IPS-15b (cell line): ENCODE measurements around the gene SLC2A1.

Experiments used
- H3K27me3 ChIP-seq: one replicate; pipeline ENCODE4 v1.6.1; 2013; ENCODE audit warnings: low read length; ENCODE audit not compliant: control insufficient read depth, insufficient read depth
- H3K36me3 ChIP-seq: one replicate; pipeline ENCODE4 v1.6.1; 2013; ENCODE audit warnings: low read length; ENCODE audit not compliant: control insufficient read depth, insufficient read depth
- H3K4me1 ChIP-seq: one replicate; pipeline ENCODE4 v1.6.1; 2013; ENCODE audit warnings: mild to moderate bottlenecking, low read length; ENCODE audit not compliant: control insufficient read depth, insufficient read depth
- H3K4me3 ChIP-seq: one replicate; pipeline ENCODE4 v1.5.1; 2013; ENCODE audit warnings: low read depth, low read length
- H3K9ac ChIP-seq: one replicate; pipeline ENCODE4 v1.6.1; 2013; ENCODE audit warnings: low read depth, mild to moderate bottlenecking, low read length
- H3K9me3 ChIP-seq: one replicate; pipeline ENCODE4 v1.6.1; 2013; ENCODE audit warnings: mild to moderate bottlenecking, low read length; ENCODE audit not compliant: control insufficient read depth, insufficient read depth

Gene SLC2A1

GRCh38 chr1:42953182-42954180, 5.2 kb downstream of the SLC2A1 start:
- H3K27me3 ChIP-seq = no peaks in the 10 kb centered on the region
- peak overlapping the region; percentile 49 for H3K9ac ChIP-seq
- no peaks in the 10 kb centered on the region for H3K9me3 ChIP-seq
- peaks cover 31% of the 10 kb centered on the region for H3K4me1 ChIP-seq
- H3K4me3 ChIP-seq = no peak overlapping the region
- peaks cover 30% of the 10 kb centered on the region for H3K36me3 ChIP-seq

- Histone ChIP-seq H3K4me3 (no peak overlapping the region), H3K9me3 (no peaks in the 10 kb centered on the region), H3K27me3 (no peaks in the 10 kb centered on the region), H3K9ac (peak overlapping the region; percentile 49), H3K4me1 (peaks cover 40% of the 10 kb centered on the region), H3K36me3 (peaks cover 30% of the 10 kb centered on the region)
Observed at GRCh38 chr1:42952303-42953001, 6.2 kb downstream of the SLC2A1 start.

GRCh38 chr1:42951588-42951987, 7.1 kb downstream of the SLC2A1 start:
- no peak overlapping the region for H3K9ac ChIP-seq
- peaks cover 30% of the 10 kb centered on the region for H3K36me3 ChIP-seq
- H3K9me3 ChIP-seq = no peaks in the 10 kb centered on the region
- peaks cover 46% of the 10 kb centered on the region for H3K4me1 ChIP-seq
- no peaks in the 10 kb centered on the region for H3K27me3 ChIP-seq
- H3K4me3 ChIP-seq = no peak overlapping the region

GRCh38 chr1:42950116-42950481, 8.6 kb downstream of the SLC2A1 start:
- Histone ChIP-seq H3K36me3 (peaks cover 25% of the 10 kb centered on the region), H3K9ac (no peak overlapping the region), H3K27me3 (no peaks in the 10 kb centered on the region), H3K4me1 (peaks cover 42% of the 10 kb centered on the region), H3K9me3 (no peaks in the 10 kb centered on the region), H3K4me3 (no peak overlapping the region)

- H3K9ac ChIP-seq = no peak overlapping the region
- H3K9me3 ChIP-seq = no peaks in the 10 kb centered on the region
- H3K4me1 ChIP-seq = peaks cover 40% of the 10 kb centered on the region
- H3K27me3 ChIP-seq = no peaks in the 10 kb centered on the region
- H3K4me3 ChIP-seq = no peak overlapping the region
- peaks cover 22% of the 10 kb centered on the region for H3K36me3 ChIP-seq
Observed at GRCh38 chr1:42949312-42950115, 9.2 kb downstream of the SLC2A1 start.

- no peak overlapping the region for H3K9ac ChIP-seq
- peaks cover 35% of the 10 kb centered on the region for H3K4me1 ChIP-seq
- peaks cover 24% of the 10 kb centered on the region for H3K36me3 ChIP-seq
- H3K9me3 ChIP-seq = no peaks in the 10 kb centered on the region
- H3K4me3 ChIP-seq = no peak overlapping the region
- H3K27me3 ChIP-seq = no peaks in the 10 kb centered on the region
Observed at GRCh38 chr1:42947965-42948732, 10.5 kb downstream of the SLC2A1 start.

GRCh38 chr1:42947117-42947516, 11.6 kb downstream of the SLC2A1 start:
- no peaks in the 10 kb centered on the region for H3K27me3 ChIP-seq
- no peak overlapping the region for H3K9ac ChIP-seq
- H3K4me1 ChIP-seq = peaks cover 30% of the 10 kb centered on the region
- no peaks in the 10 kb centered on the region for H3K9me3 ChIP-seq
- peaks cover 24% of the 10 kb centered on the region for H3K36me3 ChIP-seq
- no peak overlapping the region for H3K4me3 ChIP-seq

- no peaks in the 10 kb centered on the region for H3K27me3 ChIP-seq
- H3K36me3 ChIP-seq = peaks cover 26% of the 10 kb centered on the region
- H3K4me1 ChIP-seq = peaks cover 30% of the 10 kb centered on the region
- peak overlapping the region; percentile 30 for H3K9ac ChIP-seq
- H3K4me3 ChIP-seq = no peak overlapping the region
- no peaks in the 10 kb centered on the region for H3K9me3 ChIP-seq
Observed at GRCh38 chr1:42946120-42946898, 12.4 kb downstream of the SLC2A1 start.

GRCh38 chr1:42945164-42945563, 13.5 kb downstream of the SLC2A1 start:
- H3K9me3 ChIP-seq = no peaks in the 10 kb centered on the region
- H3K9ac ChIP-seq = no peak overlapping the region
- H3K27me3 ChIP-seq = no peaks in the 10 kb centered on the region
- H3K36me3 ChIP-seq = peaks cover 33% of the 10 kb centered on the region
- H3K4me3 ChIP-seq = no peak overlapping the region
- peaks cover 29% of the 10 kb centered on the region for H3K4me1 ChIP-seq

- no peak overlapping the region for H3K4me3 ChIP-seq
- H3K9ac ChIP-seq = no peak overlapping the region
- H3K27me3 ChIP-seq = no peaks in the 10 kb centered on the region
- H3K36me3 ChIP-seq = peaks cover 36% of the 10 kb centered on the region
- H3K4me1 ChIP-seq = peaks cover 23% of the 10 kb centered on the region
- H3K9me3 ChIP-seq = no peaks in the 10 kb centered on the region
Observed at GRCh38 chr1:42944246-42944928, 14.3 kb downstream of the SLC2A1 start.
